OCI-LY1 (cell line): ENCODE data around the gene MARCHF6.
"Not testable (repeated sequence)": the region's sequence is repeated elsewhere in the genome, so short reads cannot be mapped to it uniquely, and the experiment has no call there.

ENCODE experiments used
- EZH2 ChIP-seq: fragments of 200-600 bp; sonication (generic), shearing (Covaris generic); IDR thresholded peaks from 2 replicates; pipeline ENCODE4 v1.8.0; 2017; ENCODE audit warnings: borderline replicate concordance, mixed run types, mild to moderate bottlenecking, antibody characterized with exemption, low read length, moderate library complexity, mixed read lengths
- TF ChIP-seq, protein P1 (sequence below): fragments of 200-600 bp; sonication (generic), shearing (Covaris generic); IDR thresholded peaks from 2 replicates; pipeline ENCODE4 v1.5.1; 2017; ENCODE audit warnings: mild to moderate bottlenecking, antibody characterized with exemption, low read length, moderate library complexity, mixed read lengths

DNA sequence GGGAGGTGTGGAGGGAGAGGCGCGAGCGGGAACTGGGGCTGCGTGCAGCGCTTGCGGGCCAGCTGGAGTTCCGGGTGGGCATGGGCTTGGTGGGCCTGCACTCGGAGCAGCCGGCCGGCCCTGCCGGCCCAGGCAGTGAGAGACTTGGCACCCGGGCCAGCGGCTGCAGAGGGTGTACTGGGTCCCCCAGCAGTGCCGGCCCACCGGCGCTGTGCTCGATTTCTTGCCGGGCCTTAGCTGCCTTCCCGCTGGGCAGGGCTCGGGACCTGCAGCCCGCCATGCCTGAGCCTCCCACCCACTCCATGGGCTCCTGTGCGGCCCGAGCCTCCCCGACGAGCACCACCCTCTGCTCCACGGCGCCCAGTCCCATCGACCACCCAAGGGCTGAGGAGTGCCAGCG, 21.7 kb downstream of the MARCHF6 start:
- TF ChIP-seq, protein P1, sequence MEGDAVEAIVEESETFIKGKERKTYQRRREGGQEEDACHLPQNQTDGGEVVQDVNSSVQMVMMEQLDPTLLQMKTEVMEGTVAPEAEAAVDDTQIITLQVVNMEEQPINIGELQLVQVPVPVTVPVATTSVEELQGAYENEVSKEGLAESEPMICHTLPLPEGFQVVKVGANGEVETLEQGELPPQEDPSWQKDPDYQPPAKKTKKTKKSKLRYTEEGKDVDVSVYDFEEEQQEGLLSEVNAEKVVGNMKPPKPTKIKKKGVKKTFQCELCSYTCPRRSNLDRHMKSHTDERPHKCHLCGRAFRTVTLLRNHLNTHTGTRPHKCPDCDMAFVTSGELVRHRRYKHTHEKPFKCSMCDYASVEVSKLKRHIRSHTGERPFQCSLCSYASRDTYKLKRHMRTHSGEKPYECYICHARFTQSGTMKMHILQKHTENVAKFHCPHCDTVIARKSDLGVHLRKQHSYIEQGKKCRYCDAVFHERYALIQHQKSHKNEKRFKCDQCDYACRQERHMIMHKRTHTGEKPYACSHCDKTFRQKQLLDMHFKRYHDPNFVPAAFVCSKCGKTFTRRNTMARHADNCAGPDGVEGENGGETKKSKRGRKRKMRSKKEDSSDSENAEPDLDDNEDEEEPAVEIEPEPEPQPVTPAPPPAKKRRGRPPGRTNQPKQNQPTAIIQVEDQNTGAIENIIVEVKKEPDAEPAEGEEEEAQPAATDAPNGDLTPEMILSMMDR: not testable (repeated sequence)
- not testable (repeated sequence) for TF ChIP-seq EZH2
